ENCODE data around the gene RPH3AL. TPM values are rescaled to one million over a fixed set of nuclear protein-coding genes. Genes with fewer than 3 reads are reported as not detected.

RPH3AL gene
- total and polyA plus RNA-seq, 2 of the 8 experiments (the other 6 are each of a cell fraction or from before 2014, with no cell fraction given) = 5.6 to 5.8 TPM

GRCh38 chr17:345261-345660, 7.3 kb downstream of the RPH3AL start:
- peaks cover 7% of the 10 kb centered on the region; the same call in 1 of the 2 replicates for H3K23me2 ChIP-seq (ENCODE audit: low read depth, low read length)
- ChIA-PET POLR2A (ENCODE audit: partially characterized antibody) (no interaction called here), CTCF (ENCODE audit: partially characterized antibody) (no interaction called here)
- H3K9ac ChIP-seq (replicated peaks in 1 of 4; ENCODE audit: extremely low read depth in 1 of 4, low read depth in 3 of 4, low read length in 3 of 4) = no peak overlapping the region
- H2AFZ ChIP-seq (ENCODE audit: low read length) = no peak overlapping the region
- 88% methylated on average over 4 of the region's 5 CpGs; no CpG with 5 or more reads in 1 of the 2 experiments for whole genome bisulfite sequencing, 2 experiments (ENCODE audit: extremely low coverage in 1 of 2, insufficient coverage in 1 of 2, insufficient read length in 1 of 2, insufficient replicate concordance in 2 of 2, low coverage in 1 of 2, low lambda C conversion rate in 2 of 2, missing lambda C conversion rate in 1 of 2)
- H3K18ac ChIP-seq (ENCODE audit: extremely low read depth, low read length) = no peak overlapping the region
- no peak overlapping the region for H2BK120ac ChIP-seq (replicated peaks; ENCODE audit: low read depth, low read length)
- no peaks in the 10 kb centered on the region for H3K36me3 ChIP-seq (ENCODE audit: control insufficient read depth in 2 of 4, insufficient read depth in 4 of 4, low read length in 3 of 4)
- no peak overlapping the region for H2AK5ac ChIP-seq (ENCODE audit: low read depth, low read length)
- no peak overlapping the region for H3K23ac ChIP-seq (ENCODE audit: insufficient read length)
- no peak for FAIRE-seq
- no peak overlapping the region for H3K4me2 ChIP-seq (ENCODE audit: insufficient read depth in 1 of 2, low read depth in 2 of 2, low read length in 2 of 2)
- no peaks in the 10 kb centered on the region for H3K4me1 ChIP-seq (replicated peaks in 1 of 4; ENCODE audit: control insufficient read depth in 3 of 4, insufficient read depth in 4 of 4, low read length in 3 of 4)
- H3K4ac ChIP-seq (replicated peaks; ENCODE audit: insufficient read length, low read depth, low read length) = no peak overlapping the region
- H3K79me1 ChIP-seq (ENCODE audit: low read depth, low read length) = no peaks in the 10 kb centered on the region
- H2BK15ac ChIP-seq (ENCODE audit: low read length) = no peak overlapping the region
- no peak overlapping the region for H4K91ac ChIP-seq (replicated peaks; ENCODE audit: insufficient read length, low read length)
- peaks cover 0 to 3% of the 10 kb centered on the region in 2 experiments for H4K20me1 ChIP-seq (replicated peaks in 1 of 2; ENCODE audit: control insufficient read depth in 1 of 2, insufficient read depth in 2 of 2, low read length in 2 of 2)
- no peak overlapping the region for H2BK12ac ChIP-seq (ENCODE audit: low read depth, low read length)
- no peak overlapping the region for H3K14ac ChIP-seq (ENCODE audit: insufficient read length)
- H3K27ac ChIP-seq (ENCODE audit: low read depth, low read length) = no peak overlapping the region
- H2BK5ac ChIP-seq (ENCODE audit: low read depth, low read length) = no peak overlapping the region
- no peaks in the 10 kb centered on the region for H3K79me2 ChIP-seq (ENCODE audit: control insufficient read depth in 1 of 2, insufficient read depth in 2 of 2, low read length in 2 of 2)
- no peaks in the 10 kb centered on the region for H3K9me3 ChIP-seq (ENCODE audit: insufficient read depth in 2 of 2, low read depth in 1 of 2, low read length in 1 of 2)
- no peaks in the 10 kb centered on the region for H3K27me3 ChIP-seq (replicated peaks in 1 of 4; ENCODE audit: control insufficient read depth in 3 of 4, extremely low read depth in 1 of 4, insufficient read depth in 3 of 4, low read length in 3 of 4)
- no peak overlapping the region for H3K4me3 ChIP-seq (ENCODE audit: extremely low read depth in 1 of 4, insufficient read depth in 2 of 4, low read depth in 3 of 4, low read length in 4 of 4)
- no peak overlapping the region for H2BK20ac ChIP-seq (ENCODE audit: low read length)
- H4K8ac ChIP-seq (ENCODE audit: extremely low read depth, insufficient read depth, low read length) = no peak overlapping the region; the same call in 1 of the 2 replicates
- no peak overlapping the region for H3K56ac ChIP-seq (replicated peaks; ENCODE audit: insufficient read length, low read depth, low read length)
- no peak overlapping the region for H4K5ac ChIP-seq (ENCODE audit: insufficient read length, low read depth, low read length)
- no peak for DNase-seq (ENCODE audit: low read depth in 1 of 2, low spot score in 2 of 2)
- TF ChIP-seq CBX5 (IDR thresholded peaks at IDR 0.05; ENCODE audit: low read depth, low read length) = no peak
- TF ChIP-seq RNF2 (IDR thresholded peaks at IDR 0.05; ENCODE audit: borderline replicate concordance, low read depth, low read length, missing control alignments, poor library complexity, severe bottlenecking) = no peak
- TF ChIP-seq BACH1 (IDR thresholded peaks at IDR 0.05; ENCODE audit: low read length) = no peak
- TF ChIP-seq HDAC6 (IDR thresholded peaks at IDR 0.05; ENCODE audit: low read depth, low read length) = no peak
- TF ChIP-seq TBP (IDR thresholded peaks at IDR 0.05; ENCODE audit: low read depth, low read length) = no peak
- no peak for TF ChIP-seq POLR2A (IDR thresholded peaks at IDR 0.05; ENCODE audit: control extremely low read depth in 1 of 2, low read depth in 2 of 2, low read length in 2 of 2)
- no peak for TF ChIP-seq TAF1 (IDR thresholded peaks at IDR 0.05; ENCODE audit: low read depth, low read length)
- TF ChIP-seq KDM1A (IDR thresholded peaks at IDR 0.05; ENCODE audit: borderline replicate concordance, low read length) = no peak
- TF ChIP-seq POLR2AphosphoS5 (IDR thresholded peaks at IDR 0.05; ENCODE audit: low read depth, low read length) = no peak
- TF ChIP-seq CTCF (IDR thresholded peaks at IDR 0.05; ENCODE audit: control extremely low read depth in 1 of 3, insufficient read depth in 1 of 3, low read depth in 1 of 3, low read length in 3 of 3) = no peak
- TF ChIP-seq MAFK (IDR thresholded peaks at IDR 0.05; ENCODE audit: low read depth, low read length) = no peak

All from H1 (cell line).